GM19023 (cell line): ENCODE data around the gene DNAH17.
"Not testable (repeated sequence)": the region's sequence is repeated elsewhere in the genome, so short reads cannot be mapped to it uniquely, and the experiment has no call there.

ENCODE experiments used
- ATAC-seq: cut with Tn5 transposase; IDR thresholded peaks from one replicate; pipeline ENCODE4 v1.9.1; 2021; ENCODE audit warnings: mild to moderate bottlenecking, moderate library complexity; ENCODE audit not compliant: unreplicated experiment

Gene DNAH17

DNA sequence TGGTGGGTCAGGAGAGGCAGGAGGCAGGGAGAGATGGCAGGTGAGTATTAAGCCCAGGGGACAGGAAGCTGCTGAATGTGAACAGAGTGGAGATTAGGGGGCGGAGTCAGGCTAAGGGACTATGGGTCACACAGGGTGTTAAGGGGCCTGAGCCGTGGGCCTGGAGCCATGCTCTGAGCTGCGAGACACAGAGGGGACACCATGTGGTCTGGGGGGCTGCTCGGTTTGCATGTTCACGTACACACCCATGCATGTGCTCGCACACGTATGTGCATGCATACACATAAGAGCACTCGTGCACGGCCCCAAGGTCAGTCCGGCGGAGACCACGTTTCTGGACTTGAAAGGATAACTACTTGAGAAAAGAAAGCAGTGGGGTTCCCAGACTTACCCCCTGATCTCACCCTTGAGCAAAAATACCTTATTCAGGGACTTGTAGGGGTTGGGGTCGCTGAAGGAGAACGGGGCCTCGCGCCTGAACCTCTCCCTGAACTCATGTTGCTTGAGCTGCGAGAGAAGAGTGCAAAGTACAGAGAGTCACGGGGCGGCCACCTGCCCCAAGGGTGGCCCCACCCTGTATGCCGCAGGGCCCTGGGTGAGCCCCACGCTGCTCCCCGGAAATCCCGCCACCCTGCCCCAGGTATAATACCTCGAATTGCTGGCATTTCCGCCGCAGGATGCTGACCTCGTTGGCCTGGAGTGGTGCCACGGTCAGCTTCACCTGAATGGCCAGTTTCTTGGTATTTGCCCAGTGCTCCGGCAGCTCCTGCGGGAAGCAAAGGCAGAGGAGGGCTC, 50.8 kb downstream of the DNAH17 start:
- no peak for ATAC-seq

- ATAC-seq, result no peak
These were observed 51.6 kb downstream of the DNAH17 start for GRCh38 chr17:78525511-78526160.

GRCh38 chr17:78524870-78525510, 52.2 kb downstream of the DNAH17 start:
- no peak for ATAC-seq

- no peak for ATAC-seq
These were observed 53.1 kb downstream of the DNAH17 start for GRCh38 chr17:78523934-78524655.

DNA sequence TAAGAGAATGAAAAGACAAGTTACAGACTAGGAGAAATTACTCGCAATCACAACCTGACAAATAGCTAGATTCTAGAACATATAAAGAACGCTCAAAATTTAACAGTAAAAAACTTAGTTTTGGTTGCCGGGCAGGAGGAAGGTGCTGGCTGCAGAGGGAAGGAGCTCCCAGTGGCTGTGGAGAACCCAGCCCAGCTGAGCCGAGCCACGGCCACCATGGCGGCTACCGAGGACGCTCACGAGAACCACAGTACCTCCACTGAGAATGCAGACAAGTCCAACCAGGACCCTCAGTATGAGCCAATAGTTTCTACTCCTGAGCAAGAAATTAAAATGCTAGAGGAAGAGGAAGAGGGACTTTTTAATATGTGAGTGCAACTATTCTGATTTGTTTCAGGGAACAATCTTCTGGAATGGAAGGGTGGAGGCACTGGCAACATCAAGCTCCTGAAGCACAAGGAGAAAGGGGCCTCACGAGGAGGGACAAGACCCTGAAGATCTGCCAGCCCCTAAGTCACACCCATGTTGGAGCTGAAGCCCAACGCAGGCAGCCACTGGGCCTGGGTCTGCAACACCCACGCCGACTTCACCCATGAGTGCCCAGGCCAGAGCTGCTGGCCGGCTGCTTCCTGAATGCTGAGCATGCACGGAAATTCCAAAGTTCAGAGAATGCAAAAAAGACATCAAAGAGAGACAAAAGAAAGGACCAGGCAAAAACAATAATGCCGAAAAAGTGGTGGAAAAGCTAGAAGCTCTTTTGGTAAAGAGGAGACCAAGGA, 55.0 kb downstream of the DNAH17 start:
- no peak for ATAC-seq

DNA sequence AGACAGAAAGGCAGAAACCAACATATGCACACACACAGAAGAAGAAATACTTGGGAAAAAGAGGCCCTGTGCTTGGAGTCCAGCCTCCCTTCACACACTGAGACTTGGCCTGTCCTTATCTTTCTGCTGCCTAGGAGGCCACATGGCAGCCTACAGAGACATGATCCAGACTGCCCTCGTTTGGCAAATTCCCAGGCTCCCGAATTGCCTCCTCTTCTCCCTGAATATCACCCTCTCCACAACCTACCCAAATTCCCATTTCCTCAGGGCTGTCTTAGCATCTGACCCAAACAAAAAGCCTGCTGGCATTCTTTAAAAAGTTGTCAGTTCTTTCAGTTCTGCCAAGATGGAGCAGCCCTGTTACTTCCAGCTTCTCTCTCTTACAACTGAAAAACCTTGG, 59.8 kb downstream of the DNAH17 start:
- no peak for ATAC-seq

DNA sequence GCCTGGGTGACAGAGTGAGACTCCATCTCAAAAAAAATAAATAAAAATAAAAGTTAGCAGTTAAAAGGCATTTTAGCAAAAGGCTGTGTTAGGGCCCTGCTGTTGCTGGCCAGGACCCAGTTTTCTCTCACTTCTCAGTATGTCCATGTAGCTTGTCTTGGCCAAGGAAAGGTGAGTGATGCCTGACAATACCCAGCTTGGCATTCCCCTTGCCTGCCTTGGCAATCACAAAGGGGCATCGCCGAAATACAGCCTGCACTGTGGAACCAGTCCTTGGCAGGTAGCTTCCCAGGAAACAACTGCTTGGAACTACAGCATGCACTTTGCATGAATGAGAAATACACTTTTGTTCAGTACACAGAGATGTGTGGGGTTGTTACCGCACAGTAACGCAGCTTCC, 61.7 kb downstream of the DNAH17 start:
- ATAC-seq, result no peak

DNA sequence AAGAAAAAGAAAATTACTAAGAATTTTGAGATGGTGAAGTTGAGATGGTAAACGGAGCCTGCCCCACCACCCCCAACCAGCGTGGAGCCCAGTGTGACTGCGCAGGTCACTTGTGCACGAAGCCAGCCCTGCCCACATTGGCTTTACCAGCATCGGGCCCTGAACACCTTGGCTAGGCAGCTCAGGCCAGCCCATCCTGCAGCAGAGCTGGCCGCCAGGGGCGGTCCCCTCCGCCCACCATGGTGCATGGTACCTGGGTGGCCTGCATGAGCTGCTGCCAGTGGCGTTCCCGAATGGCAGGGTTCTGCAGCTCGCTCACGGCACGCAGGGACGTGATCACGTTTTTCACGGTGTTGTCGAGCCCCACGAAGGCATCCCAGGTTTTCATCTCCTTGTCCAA, 62.7 kb downstream of the DNAH17 start:
- ATAC-seq, result no peak

GRCh38 chr17:78512976-78513375, 64.2 kb downstream of the DNAH17 start:
- no peak for ATAC-seq

- ATAC-seq, result no peak
These were observed 66.8 kb downstream of the DNAH17 start for GRCh38 chr17:78510141-78511075.

GRCh38 chr17:78507526-78507925, 69.7 kb downstream of the DNAH17 start:
- ATAC-seq, result no peak

GRCh38 chr17:78506454-78507309, 70.5 kb downstream of the DNAH17 start:
- no peak for ATAC-seq

DNA sequence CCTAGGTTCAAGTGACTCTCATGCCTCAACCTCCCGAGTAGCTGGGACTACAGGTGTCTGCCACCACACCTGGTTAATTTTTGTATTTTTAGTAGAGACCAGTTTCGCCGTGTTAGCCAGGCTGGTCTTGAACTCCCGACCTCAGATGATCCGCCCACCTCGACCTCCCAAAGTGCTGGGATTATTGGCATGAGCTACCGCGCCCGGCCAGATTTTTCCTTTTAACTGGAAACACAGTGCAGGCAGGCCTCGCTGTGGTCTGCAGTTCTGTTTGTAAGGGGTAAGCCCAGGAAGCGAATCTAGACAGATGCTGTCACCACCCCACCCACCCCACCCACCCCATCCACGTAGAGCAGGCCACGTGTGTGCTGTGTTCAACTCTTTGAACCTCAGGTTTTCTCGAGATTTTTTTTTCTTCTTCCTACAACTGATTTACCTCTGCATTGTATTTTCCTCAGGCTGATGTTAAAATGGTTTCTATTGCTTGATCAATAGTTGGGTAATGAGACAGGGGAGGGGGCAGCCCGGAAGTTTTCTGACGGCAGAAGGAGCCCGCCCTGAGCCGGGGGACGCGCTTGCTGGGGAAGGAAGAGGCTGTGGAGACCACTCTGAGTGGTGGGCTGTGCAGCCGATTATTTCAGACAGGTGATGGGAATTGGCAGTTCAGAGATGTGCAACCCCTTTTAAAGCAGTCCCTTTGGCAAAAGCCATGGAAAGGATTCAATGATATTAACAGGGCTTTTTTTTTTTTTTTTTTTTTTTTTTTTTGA, 72.9 kb downstream of the DNAH17 start:
- ATAC-seq, result no peak

GRCh38 chr17:78503388-78503787, 73.8 kb downstream of the DNAH17 start:
- not testable (repeated sequence) for ATAC-seq

GRCh38 chr17:78502611-78503148, 74.5 kb downstream of the DNAH17 start:
- ATAC-seq, result no peak

GRCh38 chr17:78501241-78502036, 75.8 kb downstream of the DNAH17 start:
- no peak for ATAC-seq

DNA sequence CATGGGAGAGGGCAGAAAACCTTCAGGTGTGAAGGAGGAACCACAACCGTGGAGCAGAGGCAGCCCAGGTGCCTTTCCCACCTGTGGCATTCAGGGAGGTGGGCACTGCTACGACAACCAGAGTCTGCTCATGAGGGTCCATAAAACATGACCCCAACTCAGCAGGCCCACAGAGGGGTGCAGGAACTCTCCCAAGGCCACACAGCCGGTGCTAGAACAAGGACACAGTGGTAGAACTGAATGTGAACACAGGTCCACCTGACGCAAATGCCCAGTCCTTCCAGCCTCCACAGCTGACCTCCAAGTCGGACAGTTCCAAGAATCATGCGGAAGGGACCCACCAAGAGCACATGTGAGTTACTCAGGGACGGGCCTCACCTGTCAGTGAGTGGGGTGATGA, 76.4 kb downstream of the DNAH17 start:
- no peak for ATAC-seq
